Measurements from ENCODE around the gene TNS1.

TNS1 gene

DNA sequence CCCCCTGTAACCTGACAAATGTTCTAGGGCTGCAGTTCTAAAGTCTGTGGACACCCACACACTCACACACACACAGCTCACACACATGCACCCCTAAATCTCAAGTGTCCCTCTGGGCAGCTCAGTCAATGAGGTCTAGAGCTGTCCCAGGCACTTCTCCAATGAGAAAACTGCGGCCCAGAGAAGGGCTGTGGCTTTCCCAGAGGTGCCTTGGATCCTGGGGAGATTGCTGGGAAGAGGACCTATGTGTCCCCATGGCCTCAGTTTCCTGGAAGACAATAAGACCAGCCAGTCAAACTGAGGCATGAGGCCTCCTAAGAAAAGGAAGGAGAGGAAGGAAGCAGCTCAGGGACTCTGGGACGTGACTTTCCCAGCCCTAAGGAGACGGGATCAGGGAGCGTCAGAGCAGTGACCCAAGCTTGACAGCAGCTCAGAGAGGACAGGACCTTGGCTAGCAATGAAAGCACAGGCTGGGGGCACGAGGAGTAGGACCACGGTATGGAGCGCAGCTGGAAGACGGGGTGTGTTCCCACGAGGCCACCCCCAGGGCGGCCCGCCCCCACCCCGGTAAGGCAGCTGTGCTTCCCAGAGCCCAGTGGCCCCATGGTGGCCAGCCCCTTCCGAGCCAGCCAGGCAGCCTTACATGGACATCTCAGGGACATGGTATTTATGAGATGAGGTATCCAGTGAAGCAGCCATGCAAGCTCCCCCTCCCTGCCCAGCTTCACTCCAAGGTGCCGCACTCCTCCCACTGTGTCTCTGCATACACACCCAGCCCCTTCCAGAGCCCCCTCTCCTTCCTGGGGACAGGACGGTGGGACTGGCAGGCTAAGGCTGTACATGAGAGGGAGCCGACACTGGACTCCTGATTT, 46.0 kb downstream of the TNS1 start:
- CTCF ChIA-PET = no interaction called here
- POLR2A ChIA-PET = no interaction called here
- no peak for DNase-seq (ENCODE audit: extremely low spot score)
- TF ChIP-seq, protein P1, sequence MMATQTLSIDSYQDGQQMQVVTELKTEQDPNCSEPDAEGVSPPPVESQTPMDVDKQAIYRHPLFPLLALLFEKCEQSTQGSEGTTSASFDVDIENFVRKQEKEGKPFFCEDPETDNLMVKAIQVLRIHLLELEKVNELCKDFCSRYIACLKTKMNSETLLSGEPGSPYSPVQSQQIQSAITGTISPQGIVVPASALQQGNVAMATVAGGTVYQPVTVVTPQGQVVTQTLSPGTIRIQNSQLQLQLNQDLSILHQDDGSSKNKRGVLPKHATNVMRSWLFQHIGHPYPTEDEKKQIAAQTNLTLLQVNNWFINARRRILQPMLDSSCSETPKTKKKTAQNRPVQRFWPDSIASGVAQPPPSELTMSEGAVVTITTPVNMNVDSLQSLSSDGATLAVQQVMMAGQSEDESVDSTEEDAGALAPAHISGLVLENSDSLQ (IDR thresholded peaks at IDR 0.05) = no peak

DNA sequence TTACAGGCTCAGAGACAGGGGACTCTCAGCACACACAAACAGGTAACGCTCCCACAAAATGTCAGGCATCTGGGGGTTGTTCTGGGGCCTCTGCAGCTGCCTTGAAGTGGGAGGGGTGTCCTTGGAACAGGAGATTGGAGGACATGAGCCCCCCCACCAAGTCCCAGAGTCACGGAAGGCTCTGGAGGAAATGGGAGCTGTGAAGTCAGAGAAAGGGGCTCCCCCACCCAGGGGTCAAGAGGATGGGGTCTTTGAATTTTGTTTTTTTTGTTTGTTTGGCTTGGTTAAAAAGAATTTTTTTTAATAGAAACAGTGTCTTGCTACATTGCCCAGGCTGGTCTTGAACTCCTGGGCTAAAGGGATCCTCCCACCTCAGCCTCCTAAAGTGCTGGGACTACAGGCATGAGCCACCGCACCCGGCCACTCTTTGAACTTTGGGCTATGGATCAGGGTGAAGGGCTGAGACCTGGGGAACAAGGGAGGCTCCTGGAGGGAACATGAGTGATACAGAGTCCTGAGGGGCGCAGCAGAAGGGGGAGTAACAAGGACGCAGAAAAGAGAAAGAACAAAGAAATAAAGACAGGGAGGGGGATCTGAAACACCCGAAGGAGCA, 46.8 kb downstream of the TNS1 start:
- DNase-seq (ENCODE audit: extremely low spot score) = no peak
- POLR2A ChIA-PET = no interaction called here
- CTCF ChIA-PET = no interaction called here
- no peak for TF ChIP-seq ARNT (IDR thresholded peaks at IDR 0.05)
- no peak for TF ChIP-seq TARDBP (IDR thresholded peaks at IDR 0.05)
- no peak for TF ChIP-seq NFRKB (IDR thresholded peaks at IDR 0.05)
- no peak for TF ChIP-seq CTBP1 (IDR thresholded peaks at IDR 0.05; ENCODE audit: borderline replicate concordance)
- no peak for TF ChIP-seq LEF1 (IDR thresholded peaks at IDR 0.05; ENCODE audit: borderline replicate concordance)
- no peak for TF ChIP-seq L3MBTL2 (conservative IDR thresholded peaks at IDR 0.05)
- no peak for TF ChIP-seq ELF4 (IDR thresholded peaks at IDR 0.05)
- no peak for TF ChIP-seq FOXK2 (IDR thresholded peaks at IDR 0.05)

DNA sequence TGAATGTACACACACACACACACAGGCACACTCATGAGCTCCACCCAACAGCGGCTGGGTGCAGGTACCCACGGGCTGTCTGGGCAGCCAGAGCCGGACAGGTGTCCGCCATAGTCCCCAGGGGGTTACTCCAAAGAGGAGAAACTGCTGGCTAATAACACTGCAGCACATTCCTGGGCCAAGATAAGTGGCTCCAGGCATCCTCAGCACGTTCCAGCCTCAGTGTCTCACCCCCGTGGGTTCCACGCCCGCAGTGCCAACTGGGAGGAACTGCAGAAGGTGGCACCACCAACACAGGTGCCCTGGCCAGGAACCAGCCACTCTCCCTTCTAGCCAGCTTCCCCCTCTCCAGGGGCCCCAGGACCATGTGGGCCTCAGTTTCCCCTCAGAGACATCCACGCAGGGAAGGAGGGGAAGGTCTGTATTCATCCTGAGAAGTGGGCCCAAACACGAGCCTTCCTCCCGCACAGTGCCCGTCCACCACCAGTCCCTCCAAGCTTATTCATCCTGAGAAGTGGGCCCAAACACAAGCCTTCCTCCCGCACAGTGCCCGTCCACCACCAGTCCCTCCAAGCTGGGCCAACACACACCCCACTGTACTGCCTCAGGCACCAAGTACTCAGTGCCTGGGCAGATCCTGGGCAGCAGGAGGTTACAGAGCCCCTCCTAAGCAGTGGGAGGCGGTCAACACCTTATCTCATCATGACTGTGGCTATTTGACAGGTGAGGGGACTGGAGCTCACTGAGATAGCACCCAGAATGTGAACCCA, 47.6 kb downstream of the TNS1 start:
- CTCF ChIA-PET = no interaction called here
- TF ChIP-seq FOXK2 (IDR thresholded peaks at IDR 0.05) (no peak), SP1 (IDR thresholded peaks at IDR 0.05) (no peak), BHLHE40 (IDR thresholded peaks at IDR 0.05; ENCODE audit: borderline replicate concordance) (no peak), ZNF384 (IDR thresholded peaks at IDR 0.05) (no peak), L3MBTL2 (conservative IDR thresholded peaks at IDR 0.05) (no peak), FOXM1 (IDR thresholded peaks at IDR 0.05; ENCODE audit: borderline replicate concordance) (no peak), ELF4 (IDR thresholded peaks at IDR 0.05) (no peak), FOXA1 (IDR thresholded peaks at IDR 0.05) (no peak), ARNT (IDR thresholded peaks at IDR 0.05) (no peak), TARDBP (IDR thresholded peaks at IDR 0.05) (no peak), HDGF (IDR thresholded peaks at IDR 0.05; ENCODE audit: borderline replicate concordance) (no peak), CTBP1 (IDR thresholded peaks at IDR 0.05; ENCODE audit: borderline replicate concordance) (no peak), NFRKB (IDR thresholded peaks at IDR 0.05) (no peak), LEF1 (IDR thresholded peaks at IDR 0.05; ENCODE audit: borderline replicate concordance) (no peak)
- TF ChIP-seq, protein P1 (IDR thresholded peaks at IDR 0.05) = no peak
- POLR2A ChIA-PET = no interaction called here
- no peak for DNase-seq (ENCODE audit: extremely low spot score)

DNA sequence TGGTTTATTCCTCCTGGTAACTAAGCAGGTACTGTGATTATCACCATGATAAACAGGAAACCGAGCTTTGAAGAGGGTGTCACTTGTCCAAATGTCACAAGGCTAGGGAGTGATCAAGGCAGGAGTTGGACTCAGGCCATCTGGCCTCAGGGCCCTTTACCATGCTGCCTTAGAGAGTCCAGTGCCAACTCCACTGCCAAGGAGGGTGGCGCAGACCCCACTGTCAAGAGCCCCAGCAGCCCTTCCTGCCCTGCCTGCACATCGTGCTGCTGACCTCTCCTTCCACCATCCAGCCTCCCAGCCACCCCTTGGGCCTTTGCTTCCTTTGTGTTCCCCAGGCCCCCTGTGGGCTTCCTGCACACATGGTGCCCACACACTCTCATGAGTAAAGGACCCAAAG, 48.3 kb downstream of the TNS1 start:
- POLR2A ChIA-PET = no interaction called here
- CTCF ChIA-PET = no interaction called here
- TF ChIP-seq L3MBTL2 (conservative IDR thresholded peaks at IDR 0.05) (no peak), FOXM1 (IDR thresholded peaks at IDR 0.05; ENCODE audit: borderline replicate concordance) (no peak), TARDBP (IDR thresholded peaks at IDR 0.05) (no peak), ZNF384 (IDR thresholded peaks at IDR 0.05) (no peak), BHLHE40 (IDR thresholded peaks at IDR 0.05; ENCODE audit: borderline replicate concordance) (no peak), CTBP1 (IDR thresholded peaks at IDR 0.05; ENCODE audit: borderline replicate concordance) (no peak), LEF1 (IDR thresholded peaks at IDR 0.05; ENCODE audit: borderline replicate concordance) (no peak), SUZ12 (IDR thresholded peaks at IDR 0.05) (no peak), FOXK2 (IDR thresholded peaks at IDR 0.05) (no peak)
- TF ChIP-seq, protein P1 (IDR thresholded peaks at IDR 0.05) = no peak
- DNase-seq (ENCODE audit: extremely low spot score) = no peak

DNA sequence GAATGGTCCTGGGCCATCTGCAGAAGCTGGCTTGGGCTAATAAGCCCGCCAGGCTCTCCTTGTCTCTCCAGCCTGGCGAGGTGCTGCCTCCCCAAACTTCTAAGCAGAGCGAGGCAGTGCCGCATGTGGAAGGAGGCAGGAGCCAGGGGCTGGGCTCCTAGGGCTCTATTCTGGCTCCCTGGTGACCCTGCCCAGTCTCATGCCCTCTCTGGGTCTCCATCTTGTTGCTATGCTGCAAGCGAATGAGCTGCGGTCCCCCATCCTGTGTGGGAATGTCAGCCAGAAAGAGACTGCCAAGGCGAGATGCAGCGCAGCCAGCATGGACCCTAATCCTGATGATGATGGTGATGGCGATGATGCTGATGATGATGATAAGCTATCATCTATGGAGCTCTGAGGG, 48.7 kb downstream of the TNS1 start:
- POLR2A ChIA-PET = no interaction called here

More for the DNA sequence above, 48.7 kb downstream of the TNS1 start:
- no peak for DNase-seq (ENCODE audit: extremely low spot score)
- no peak for TF ChIP-seq BHLHE40 (IDR thresholded peaks at IDR 0.05; ENCODE audit: borderline replicate concordance)
- TF ChIP-seq HDGF (IDR thresholded peaks at IDR 0.05; ENCODE audit: borderline replicate concordance) = no peak
- TF ChIP-seq FOXK2 (IDR thresholded peaks at IDR 0.05) = no peak
- no peak for TF ChIP-seq ARNT (IDR thresholded peaks at IDR 0.05)
- TF ChIP-seq TARDBP (IDR thresholded peaks at IDR 0.05) = no peak
- TF ChIP-seq FOXM1 (IDR thresholded peaks at IDR 0.05; ENCODE audit: borderline replicate concordance) = no peak
- TF ChIP-seq CTBP1 (IDR thresholded peaks at IDR 0.05; ENCODE audit: borderline replicate concordance) = no peak
- TF ChIP-seq NFRKB (IDR thresholded peaks at IDR 0.05) = no peak
- TF ChIP-seq SUZ12 (IDR thresholded peaks at IDR 0.05) = no peak
- no peak for TF ChIP-seq ELF4 (IDR thresholded peaks at IDR 0.05)
- TF ChIP-seq, protein P1 (IDR thresholded peaks at IDR 0.05) = no peak
- TF ChIP-seq FOXA1 (IDR thresholded peaks at IDR 0.05) = no peak
- no peak for TF ChIP-seq ZNF384 (IDR thresholded peaks at IDR 0.05)
- TF ChIP-seq LEF1 (IDR thresholded peaks at IDR 0.05; ENCODE audit: borderline replicate concordance) = no peak
- TF ChIP-seq L3MBTL2 (conservative IDR thresholded peaks at IDR 0.05) = no peak
- TF ChIP-seq SP1 (IDR thresholded peaks at IDR 0.05) = no peak
- CTCF ChIA-PET = no interaction called here

Measured in HEK293T (cell line).